Left ventricle myocardium superior (tissue), 1 donor: ENCODE data around the gene RWDD2A. TPM values are rescaled to one million over a fixed set of nuclear protein-coding genes. Genes with fewer than 3 reads are reported as not detected.

ENCODE experiments used
- total RNA-seq: library from RNA; stranded (reverse); fragmentation: NEBNext Ultra II Directional; extraction: Animal tissue kit (Norgen Biotek cat#: 25700); gene quantifications from one replicate; pipeline ENCODE4 v1.2.1, GENCODE V29; 2021
- donor health status: DM: no; HTN: yes; CAD: no; lungs with severe emphysema.

The RWDD2A gene
- total RNA-seq, 1 donor from 2014 or later: 2.8 TPM

Other genes starting within 250 kb of the RWDD2A start
- 3.0 TPM for gene UBE3D, start 127.5 kb upstream of the RWDD2A start, total RNA-seq
- 17.7 TPM for gene DOP1A, start 125.7 kb upstream of the RWDD2A start, total RNA-seq
- 13.2 TPM for gene PGM3, start 92 bp upstream of the RWDD2A start, total RNA-seq
- gene ME1, start 237.7 kb downstream of the RWDD2A start, total RNA-seq: 24.9 TPM